ENCODE results near the gene CFAP92.
A peak's percentile ranks its signal among the peaks of the same experiment; 100 is the strongest.

CFAP92 gene

DNA sequence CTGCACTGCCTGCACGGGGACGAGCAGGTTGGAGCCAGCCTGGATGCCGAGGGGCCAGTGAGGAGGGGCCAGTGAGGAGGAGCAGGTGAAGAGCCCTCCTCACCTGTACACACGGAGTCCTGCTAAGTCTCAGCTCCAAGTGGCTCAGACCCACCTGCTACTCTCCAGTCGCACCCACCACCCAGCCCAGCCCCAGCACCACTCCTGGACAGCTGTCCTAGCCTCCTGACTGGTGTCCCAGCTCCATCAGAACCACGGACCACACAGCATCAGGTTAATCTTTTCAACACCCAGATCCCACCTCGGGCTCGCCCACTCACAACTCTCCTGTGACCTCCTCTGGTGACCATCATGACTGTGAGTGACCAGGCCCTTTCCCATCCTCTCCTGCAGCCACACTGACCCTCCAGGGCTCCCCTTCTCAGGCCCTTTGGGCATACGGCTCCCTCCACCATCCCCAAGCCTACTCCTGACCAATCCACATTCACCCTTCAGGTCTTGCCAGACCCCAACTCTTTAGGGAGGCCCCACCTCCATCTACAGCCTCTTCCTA, 21.0 kb upstream of the CFAP92 start:
- Histone ChIP-seq H3K36me3 (replicated peaks; ENCODE audit: insufficient read depth, low read length) (no peaks in the 10 kb centered on the region), H3K27ac (ENCODE audit: low read length) (no peak overlapping the region), H3K9me3 (replicated peaks; ENCODE audit: insufficient read depth, low read length) (no peaks in the 10 kb centered on the region), H3K4me2 (ENCODE audit: low read depth, low read length) (no peak overlapping the region), H3K4me3 (ENCODE audit: low read length) (no peak overlapping the region), H3K4me1 (ENCODE audit: low read length) (peaks cover 8% of the 10 kb centered on the region), H4K20me1 (ENCODE audit: insufficient read depth, low read length) (no peaks in the 10 kb centered on the region), H3K9ac (ENCODE audit: low read length) (no peak overlapping the region), H3K79me2 (ENCODE audit: low read length) (no peaks in the 10 kb centered on the region), H3K9me2 (replicated peaks; ENCODE audit: insufficient read depth, low read length) (no peaks in the 10 kb centered on the region), H2AFZ (ENCODE audit: low read length) (no peak overlapping the region), H3K27me3 (replicated peaks; ENCODE audit: insufficient read depth, low read length) (no peaks in the 10 kb centered on the region), H3F3A (ENCODE audit: insufficient read depth, low read length) (no peaks in the 10 kb centered on the region)
- DNase-seq = no peak
- TF ChIP-seq EZH2 (optimal IDR thresholded peaks at IDR 0.05; ENCODE audit: low read depth, low read length) (no peak), EZH2phosphoT487 (IDR thresholded peaks at IDR 0.05; ENCODE audit: low read length) (no peak)
- TF ChIP-seq, protein P1, sequence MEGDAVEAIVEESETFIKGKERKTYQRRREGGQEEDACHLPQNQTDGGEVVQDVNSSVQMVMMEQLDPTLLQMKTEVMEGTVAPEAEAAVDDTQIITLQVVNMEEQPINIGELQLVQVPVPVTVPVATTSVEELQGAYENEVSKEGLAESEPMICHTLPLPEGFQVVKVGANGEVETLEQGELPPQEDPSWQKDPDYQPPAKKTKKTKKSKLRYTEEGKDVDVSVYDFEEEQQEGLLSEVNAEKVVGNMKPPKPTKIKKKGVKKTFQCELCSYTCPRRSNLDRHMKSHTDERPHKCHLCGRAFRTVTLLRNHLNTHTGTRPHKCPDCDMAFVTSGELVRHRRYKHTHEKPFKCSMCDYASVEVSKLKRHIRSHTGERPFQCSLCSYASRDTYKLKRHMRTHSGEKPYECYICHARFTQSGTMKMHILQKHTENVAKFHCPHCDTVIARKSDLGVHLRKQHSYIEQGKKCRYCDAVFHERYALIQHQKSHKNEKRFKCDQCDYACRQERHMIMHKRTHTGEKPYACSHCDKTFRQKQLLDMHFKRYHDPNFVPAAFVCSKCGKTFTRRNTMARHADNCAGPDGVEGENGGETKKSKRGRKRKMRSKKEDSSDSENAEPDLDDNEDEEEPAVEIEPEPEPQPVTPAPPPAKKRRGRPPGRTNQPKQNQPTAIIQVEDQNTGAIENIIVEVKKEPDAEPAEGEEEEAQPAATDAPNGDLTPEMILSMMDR (IDR thresholded peaks at IDR 0.05; ENCODE audit: low read length) = no peak

GRCh38 chr3:129014148-129014547, 20.3 kb upstream of the CFAP92 start:
- H2AFZ ChIP-seq (ENCODE audit: low read length) = no peak overlapping the region
- no peaks in the 10 kb centered on the region for H3K36me3 ChIP-seq (replicated peaks; ENCODE audit: insufficient read depth, low read length)
- H3F3A ChIP-seq (ENCODE audit: insufficient read depth, low read length) = no peaks in the 10 kb centered on the region
- H3K79me2 ChIP-seq (ENCODE audit: low read length) = no peaks in the 10 kb centered on the region
- H3K9me2 ChIP-seq (replicated peaks; ENCODE audit: insufficient read depth, low read length) = no peaks in the 10 kb centered on the region
- DNase-seq = no peak
- no peak overlapping the region for H3K4me2 ChIP-seq (ENCODE audit: low read depth, low read length)
- no peaks in the 10 kb centered on the region for H3K9me3 ChIP-seq (replicated peaks; ENCODE audit: insufficient read depth, low read length)
- H3K27ac ChIP-seq (ENCODE audit: low read length) = no peak overlapping the region
- no peak overlapping the region for H3K4me3 ChIP-seq (ENCODE audit: low read length)
- no peaks in the 10 kb centered on the region for H4K20me1 ChIP-seq (ENCODE audit: insufficient read depth, low read length)
- H3K4me1 ChIP-seq (ENCODE audit: low read length) = peaks cover 8% of the 10 kb centered on the region
- no peaks in the 10 kb centered on the region for H3K27me3 ChIP-seq (replicated peaks; ENCODE audit: insufficient read depth, low read length)
- H3K9ac ChIP-seq (ENCODE audit: low read length) = no peak overlapping the region
- no peak for TF ChIP-seq EZH2 (optimal IDR thresholded peaks at IDR 0.05; ENCODE audit: low read depth, low read length)
- TF ChIP-seq, protein P1 (IDR thresholded peaks at IDR 0.05; ENCODE audit: low read length) = no peak
- TF ChIP-seq EZH2phosphoT487 (IDR thresholded peaks at IDR 0.05; ENCODE audit: low read length) = no peak

- Histone ChIP-seq H3K9me2 (replicated peaks; ENCODE audit: insufficient read depth, low read length) (no peaks in the 10 kb centered on the region), H3K4me2 (ENCODE audit: low read depth, low read length) (no peak overlapping the region), H3K4me3 (ENCODE audit: low read length) (no peak overlapping the region), H4K20me1 (ENCODE audit: insufficient read depth, low read length) (no peaks in the 10 kb centered on the region), H3K9ac (ENCODE audit: low read length) (no peak overlapping the region), H3F3A (ENCODE audit: insufficient read depth, low read length) (no peaks in the 10 kb centered on the region), H3K4me1 (ENCODE audit: low read length) (peaks cover 8% of the 10 kb centered on the region), H3K27me3 (replicated peaks; ENCODE audit: insufficient read depth, low read length) (no peaks in the 10 kb centered on the region), H3K27ac (ENCODE audit: low read length) (no peak overlapping the region), H3K36me3 (replicated peaks; ENCODE audit: insufficient read depth, low read length) (no peaks in the 10 kb centered on the region), H2AFZ (ENCODE audit: low read length) (no peak overlapping the region), H3K9me3 (replicated peaks; ENCODE audit: insufficient read depth, low read length) (no peaks in the 10 kb centered on the region), H3K79me2 (ENCODE audit: low read length) (no peaks in the 10 kb centered on the region)
- TF ChIP-seq EZH2 (optimal IDR thresholded peaks at IDR 0.05; ENCODE audit: low read depth, low read length) (no peak), EZH2phosphoT487 (IDR thresholded peaks at IDR 0.05; ENCODE audit: low read length) (no peak)
- TF ChIP-seq, protein P1 (IDR thresholded peaks at IDR 0.05; ENCODE audit: low read length) = no peak
- DNase-seq = peak; percentile 17
Measured at GRCh38 chr3:129013491-129013891, 19.6 kb upstream of the CFAP92 start.

Data from MM.1S (cell line).